A673 (cell line): ENCODE data around the gene MORN5.

Experiments
- CTCF ChIP-seq: fragments of 300-800, 200-600 bp; sonication (generic); conservative IDR thresholded peaks from 2 replicates; pipeline ENCODE4 v1.5.1; 2017; ENCODE audit warnings: low read depth, mild to moderate bottlenecking, antibody characterized with exemption, low read length, moderate library complexity, mixed read lengths
- EZH2 ChIP-seq: fragments of 200-600 bp; sonication (generic); IDR thresholded peaks from 2 replicates; pipeline ENCODE4 v1.6.1; 2017; ENCODE audit warnings: borderline replicate concordance, low read depth, mild to moderate bottlenecking, mixed read lengths, antibody characterized with exemption, low read length; ENCODE audit not compliant: poor library complexity, severe bottlenecking

- TF ChIP-seq CTCF (no peak), EZH2 (no peak)
These were observed at the start of gene MORN5, which contains the start of gene NDUFA8 for GRCh38 chr9:122159026-122159924.
